ENCODE measurements around the gene DELE1.
A peak's percentile ranks its signal among the peaks of the same experiment; 100 is the strongest.

The DELE1 gene

DNA sequence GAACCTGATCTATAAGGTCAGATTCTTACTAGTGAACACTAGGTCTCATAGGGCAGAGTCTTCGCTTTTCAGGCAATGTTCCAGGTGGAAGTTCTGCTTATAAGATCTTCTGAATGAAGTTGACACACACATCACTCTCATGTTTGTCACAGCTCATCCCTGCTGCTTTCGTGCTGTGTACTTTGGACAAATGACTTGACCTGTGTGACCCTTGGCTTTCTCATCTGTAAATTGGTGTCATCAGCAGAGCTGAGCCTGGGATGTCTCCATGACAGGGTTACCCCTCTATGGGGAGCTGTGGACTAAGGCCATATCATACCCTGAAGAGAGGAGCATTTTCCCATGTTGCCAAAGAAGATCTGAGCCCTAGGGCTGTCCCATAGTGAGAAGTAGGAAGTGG is 2.8 kb downstream of the DELE1 start:
- Mint-ChIP-seq H3K27ac (no peak overlapping the region), H3K27me3 (ENCODE audit: low read depth) (no peaks in the 10 kb centered on the region), H3K4me1 (peaks cover 12% of the 10 kb centered on the region), H3K4me3 (peak overlapping the region in 2 of 3 experiments; percentile 51 to 55), H3K36me3 (ENCODE audit: low read depth) (peaks cover 55% of the 10 kb centered on the region), H3K9me3 (no peaks in the 10 kb centered on the region)
- TF ChIP-seq, protein P1, sequence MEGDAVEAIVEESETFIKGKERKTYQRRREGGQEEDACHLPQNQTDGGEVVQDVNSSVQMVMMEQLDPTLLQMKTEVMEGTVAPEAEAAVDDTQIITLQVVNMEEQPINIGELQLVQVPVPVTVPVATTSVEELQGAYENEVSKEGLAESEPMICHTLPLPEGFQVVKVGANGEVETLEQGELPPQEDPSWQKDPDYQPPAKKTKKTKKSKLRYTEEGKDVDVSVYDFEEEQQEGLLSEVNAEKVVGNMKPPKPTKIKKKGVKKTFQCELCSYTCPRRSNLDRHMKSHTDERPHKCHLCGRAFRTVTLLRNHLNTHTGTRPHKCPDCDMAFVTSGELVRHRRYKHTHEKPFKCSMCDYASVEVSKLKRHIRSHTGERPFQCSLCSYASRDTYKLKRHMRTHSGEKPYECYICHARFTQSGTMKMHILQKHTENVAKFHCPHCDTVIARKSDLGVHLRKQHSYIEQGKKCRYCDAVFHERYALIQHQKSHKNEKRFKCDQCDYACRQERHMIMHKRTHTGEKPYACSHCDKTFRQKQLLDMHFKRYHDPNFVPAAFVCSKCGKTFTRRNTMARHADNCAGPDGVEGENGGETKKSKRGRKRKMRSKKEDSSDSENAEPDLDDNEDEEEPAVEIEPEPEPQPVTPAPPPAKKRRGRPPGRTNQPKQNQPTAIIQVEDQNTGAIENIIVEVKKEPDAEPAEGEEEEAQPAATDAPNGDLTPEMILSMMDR (IDR thresholded peaks at IDR 0.05; ENCODE audit: unreplicated experiment in 3 of 3), result no peak

DNA sequence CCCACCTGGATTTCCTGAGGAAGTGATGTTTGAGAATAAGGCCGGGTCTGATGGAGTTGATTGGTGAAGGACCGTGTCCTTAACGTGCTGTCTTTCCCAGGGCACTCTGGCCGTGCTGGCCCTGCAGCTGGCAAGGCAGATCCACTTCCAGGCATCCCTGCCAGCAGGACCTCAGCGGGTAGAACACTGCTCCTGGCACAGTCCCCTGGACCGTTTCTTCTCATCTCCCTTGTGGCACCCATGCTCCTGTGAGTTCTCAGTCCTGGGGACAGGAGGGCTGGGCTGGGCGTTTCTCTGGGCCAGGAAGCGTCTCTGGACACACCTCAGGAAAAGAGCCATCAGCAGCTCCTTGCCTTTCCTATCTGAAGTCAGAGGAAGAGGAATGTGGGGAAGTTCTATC is 4.4 kb downstream of the DELE1 start:
- no peak overlapping the region for H3K4me3 Mint-ChIP-seq
- H3K27me3 Mint-ChIP-seq (ENCODE audit: low read depth), result no peaks in the 10 kb centered on the region
- no peaks in the 10 kb centered on the region for H3K9me3 Mint-ChIP-seq
- TF ChIP-seq, protein P1 (IDR thresholded peaks at IDR 0.05; ENCODE audit: unreplicated experiment in 3 of 3), result no peak
- no peak overlapping the region for H3K27ac Mint-ChIP-seq
- H3K4me1 Mint-ChIP-seq, result peaks cover 10% of the 10 kb centered on the region
- peaks cover 68% of the 10 kb centered on the region for H3K36me3 Mint-ChIP-seq (ENCODE audit: low read depth)

DNA sequence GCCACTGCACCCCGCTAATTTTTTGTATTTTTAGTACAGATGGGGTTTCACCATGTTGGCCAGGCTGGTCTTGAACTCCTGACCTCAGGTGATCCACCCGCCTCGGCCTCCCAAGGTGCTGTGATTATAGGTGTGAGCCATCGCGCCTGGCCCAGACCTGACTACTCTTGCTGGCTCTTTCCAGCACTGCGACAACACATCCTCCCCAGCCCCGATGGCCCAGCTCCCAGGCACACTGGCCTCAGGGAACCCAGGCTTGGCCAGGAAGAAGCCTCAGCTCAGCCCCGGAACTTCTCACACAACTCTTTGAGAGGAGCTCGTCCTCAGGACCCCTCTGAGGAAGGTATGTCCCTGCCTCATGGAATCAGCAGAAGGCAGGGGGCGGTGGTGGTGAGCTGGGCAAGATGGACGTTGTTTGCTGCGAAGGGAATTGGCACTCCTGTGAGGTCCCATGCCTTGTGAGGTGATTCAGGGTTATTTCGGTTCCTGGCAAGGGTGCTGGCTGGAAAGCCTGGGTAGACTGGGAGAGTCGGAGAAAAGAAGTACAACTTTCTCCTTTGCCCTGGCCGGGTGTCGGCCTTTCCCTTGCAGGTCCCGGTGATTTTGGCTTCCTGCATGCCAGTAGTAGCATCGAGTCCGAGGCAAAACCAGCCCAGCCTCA is 5.9 kb downstream of the DELE1 start:
- TF ChIP-seq, protein P1 (IDR thresholded peaks at IDR 0.05; ENCODE audit: unreplicated experiment in 3 of 3), result no peak
- Mint-ChIP-seq H3K9me3 (no peaks in the 10 kb centered on the region), H3K4me1 (peaks cover 4% of the 10 kb centered on the region), H3K27ac (no peak overlapping the region), H3K4me3 (no peak overlapping the region), H3K36me3 (ENCODE audit: low read depth) (peaks cover 71% of the 10 kb centered on the region), H3K27me3 (ENCODE audit: low read depth) (no peaks in the 10 kb centered on the region)

DNA sequence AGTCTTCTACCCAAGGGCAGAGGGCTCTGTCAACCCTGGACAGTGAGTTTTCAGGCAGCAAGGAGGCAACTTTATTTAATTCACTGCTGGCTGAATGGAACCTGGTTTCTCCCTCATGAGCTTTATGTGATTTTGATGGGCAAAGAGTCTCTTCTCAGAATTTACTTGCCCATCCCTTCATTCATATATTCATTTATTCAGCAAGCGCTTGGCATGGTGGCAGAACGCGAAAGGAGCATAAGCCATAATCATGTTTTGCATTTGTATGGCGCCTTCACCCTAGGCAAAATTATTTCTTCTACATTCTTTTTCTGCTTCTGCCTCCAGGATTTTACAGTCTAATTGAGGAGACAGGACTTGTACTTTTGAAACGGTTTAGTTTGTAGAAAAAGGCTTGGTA is 8.0 kb downstream of the DELE1 start:
- Mint-ChIP-seq H3K27ac (no peak overlapping the region), H3K36me3 (ENCODE audit: low read depth) (peaks cover 72% of the 10 kb centered on the region), H3K4me1 (no peaks in the 10 kb centered on the region), H3K9me3 (no peaks in the 10 kb centered on the region), H3K27me3 (ENCODE audit: low read depth) (no peaks in the 10 kb centered on the region), H3K4me3 (no peak overlapping the region)
- TF ChIP-seq, protein P1 (IDR thresholded peaks at IDR 0.05; ENCODE audit: unreplicated experiment in 3 of 3), result no peak

DNA sequence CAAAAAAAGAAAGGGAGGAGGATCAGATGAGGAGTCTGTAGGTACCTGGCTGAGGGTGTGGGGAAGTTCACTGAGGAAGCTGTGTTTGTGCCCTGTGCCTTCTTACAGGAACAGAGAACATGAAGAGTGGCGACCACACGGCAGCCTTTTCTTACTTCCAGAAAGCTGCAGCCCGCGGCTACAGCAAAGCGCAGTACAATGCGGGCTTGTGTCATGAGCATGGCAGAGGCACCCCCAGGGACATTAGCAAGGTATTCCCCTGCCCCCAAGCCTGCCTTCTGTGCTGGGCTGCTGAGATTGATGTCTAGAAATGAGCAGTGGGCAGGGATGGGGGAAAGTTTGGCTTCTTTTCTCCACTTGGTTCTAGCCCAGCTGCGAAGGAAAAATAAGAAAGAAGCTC is 9.5 kb downstream of the DELE1 start:
- H3K27ac Mint-ChIP-seq, result no peak overlapping the region
- H3K4me3 Mint-ChIP-seq, result no peak overlapping the region
- peaks cover 63% of the 10 kb centered on the region for H3K36me3 Mint-ChIP-seq (ENCODE audit: low read depth)
- no peaks in the 10 kb centered on the region for H3K9me3 Mint-ChIP-seq
- H3K4me1 Mint-ChIP-seq, result no peaks in the 10 kb centered on the region
- TF ChIP-seq, protein P1 (IDR thresholded peaks at IDR 0.05; ENCODE audit: unreplicated experiment in 3 of 3), result no peak
- no peaks in the 10 kb centered on the region for H3K27me3 Mint-ChIP-seq (ENCODE audit: low read depth)

Data from nephron (organoid).